GM18519 (cell line): ENCODE data around the gene C14orf93.

Experiments used
- ATAC-seq: cut with Tn5 transposase; IDR thresholded peaks from one replicate; pipeline ENCODE4 v1.9.1; 2021; ENCODE audit warnings: mild to moderate bottlenecking, moderate library complexity; ENCODE audit not compliant: unreplicated experiment, low FRiP score

The C14orf93 gene

GRCh38 chr14:23045419-23046357, 35.7 kb upstream of the C14orf93 start:
- ATAC-seq: no peak

GRCh38 chr14:23044840-23045239, 34.9 kb upstream of the C14orf93 start:
- no peak for ATAC-seq

- no peak for ATAC-seq
Observed at GRCh38 chr14:23043754-23044153, 33.8 kb upstream of the C14orf93 start.

- ATAC-seq: no peak
Observed at GRCh38 chr14:23043145-23043544, 33.2 kb upstream of the C14orf93 start.

- ATAC-seq: no peak
Observed at GRCh38 chr14:23042162-23042965, 32.4 kb upstream of the C14orf93 start, which contains the start of gene PSMB11. Gene PSMB11, plus strand, starts transcription at chr14:23042212. Its CDS starts 14 bp downstream, at chr14:23042226.

GRCh38 chr14:23041729-23042128, 31.8 kb upstream of the C14orf93 start:
- no peak for ATAC-seq

- ATAC-seq: no peak
Observed at GRCh38 chr14:23040100-23040499, 30.2 kb upstream of the C14orf93 start.

GRCh38 chr14:23035303-23036144, 25.6 kb upstream of the C14orf93 start:
- no peak for ATAC-seq

- ATAC-seq: peak; percentile 86
Observed at GRCh38 chr14:23034498-23035302, 24.8 kb upstream of the C14orf93 start, which contains the start of gene PSMB5. Gene PSMB5, minus strand, starts transcription at chr14:23034900. Its CDS starts 19 bp downstream, at chr14:23034881.

- ATAC-seq: no peak
Observed at GRCh38 chr14:23033801-23034497, 24.0 kb upstream of the C14orf93 start.

- no peak for ATAC-seq
Observed at GRCh38 chr14:23033251-23033727, 23.3 kb upstream of the C14orf93 start.

- no peak for ATAC-seq
Observed at GRCh38 chr14:23030936-23031335, 21.0 kb upstream of the C14orf93 start.

- ATAC-seq: no peak
Observed at GRCh38 chr14:23028799-23029198, 18.9 kb upstream of the C14orf93 start.

- no peak for ATAC-seq
Observed at GRCh38 chr14:23025151-23025814, 15.3 kb upstream of the C14orf93 start.

- no peak for ATAC-seq
Observed at GRCh38 chr14:23024612-23025075, 14.7 kb upstream of the C14orf93 start.

- no peak for ATAC-seq
Observed at GRCh38 chr14:23023795-23024152, 13.8 kb upstream of the C14orf93 start.

- no peak for ATAC-seq
Observed at GRCh38 chr14:23023022-23023794, 13.3 kb upstream of the C14orf93 start.
